PC-3 (cell line): ENCODE measurements around the gene ENTR1. TPM values are rescaled to one million over a fixed set of nuclear protein-coding genes. Genes with fewer than 3 reads are reported as not detected.

Experiments
- ATAC-seq: fragments of 200-7000 bp; cut with Tn5 transposase; 2 replicates; pipeline ENCODE4 v1.9.1; 2020; ENCODE audit warnings: mild to moderate bottlenecking, moderate library complexity
- BruUV-seq: library from RNA; stranded (reverse); fragments of 400-500 nt; replicated peaks from 2 replicates; lab custom pipeline; 2021; lab: Mats Ljungman, UMichigan
- CTCF ChIA-PET: fragments of 300-600 bp; sonication (Branson Sonifier 250); formaldehyde crosslinking; loops from one replicate; lab custom pipeline; 2022; ENCODE audit warnings: antibody characterized with exemption; lab: Charles Lee
- POLR2A ChIA-PET: fragments of 300-600 bp; sonication (Branson Sonifier 250); formaldehyde crosslinking; loops from one replicate; lab custom pipeline; 2022; ENCODE audit warnings: antibody characterized with exemption; ENCODE audit not compliant: unreplicated experiment; lab: Charles Lee
- DNase-seq: peaks from one replicate; pipeline ENCODE4 v3.0.0-alpha.2; 2015
- H2AFZ ChIP-seq: fragments of 300-600 bp; sonication (generic); 2 replicates; pipeline ENCODE4 v1.6.0; 2016; ENCODE audit warnings: antibody characterized with exemption, low read length
- H3F3A ChIP-seq: fragments of 300-600 bp; sonication (generic); one replicate; pipeline ENCODE4 v1.6.0; 2017; ENCODE audit warnings: antibody characterized with exemption, low read length, control low read depth, mild to moderate bottlenecking; ENCODE audit not compliant: unreplicated experiment
- H3K27ac ChIP-seq: fragments of 300-600 bp; sonication (generic); 2 replicates; pipeline ENCODE4 v1.5.1; 2016; ENCODE audit warnings: mild to moderate bottlenecking, low read length
- H3K27me3 ChIP-seq: fragments of 300-600 bp; sonication (generic); 2 replicates; pipeline ENCODE4 v1.6.1; 2016; ENCODE audit warnings: low read length, mixed read lengths
- H3K36me3 ChIP-seq: fragments of 300-600 bp; sonication (generic); 2 replicates; pipeline ENCODE4 v1.6.1; 2016; ENCODE audit warnings: low read depth, mixed run types, low read length, mixed read lengths
- H3K4me1 ChIP-seq: fragments of 300-600 bp; sonication (generic); 2 replicates; pipeline ENCODE4 v1.5.1; 2016; ENCODE audit warnings: low read length; ENCODE audit not compliant: insufficient read depth
- H3K4me2 ChIP-seq: fragments of 300-600 bp; sonication (generic); 2 replicates; pipeline ENCODE4 v1.6.0; 2016; ENCODE audit warnings: low read length
- H3K4me3 ChIP-seq: fragments of 300-600 bp; sonication (generic); 2 replicates; pipeline ENCODE4 v1.5.1; 2016; ENCODE audit warnings: mild to moderate bottlenecking, low read length, mixed read lengths
- H3K79me2 ChIP-seq: fragments of 300-600 bp; sonication (generic); 2 replicates; pipeline ENCODE4 v1.6.1; 2017; ENCODE audit warnings: low read length, mixed read lengths
- H3K9ac ChIP-seq: fragments of 300-600 bp; sonication (generic); 2 replicates; pipeline ENCODE4 v1.6.0; 2016; ENCODE audit warnings: mild to moderate bottlenecking, low read length
- H3K9me2 ChIP-seq: fragments of 300-600 bp; sonication (generic); replicated peaks from 2 replicates; pipeline ENCODE4 v1.6.1; 2016; ENCODE audit warnings: mixed run types, low read length, mixed read lengths
- H3K9me3 ChIP-seq: fragments of 300-600 bp; sonication (generic); 2 replicates; pipeline ENCODE4 v1.6.1; 2016; ENCODE audit warnings: low read length, mixed read lengths
- H4K20me1 ChIP-seq: fragments of 300-600 bp; sonication (generic); 2 replicates; pipeline ENCODE4 v1.6.1; 2016; ENCODE audit warnings: low read length, mixed read lengths
- EZH2 ChIP-seq: fragments of 300-600 bp; sonication (generic); IDR thresholded peaks from one replicate; pipeline ENCODE4 v1.6.1; 2017; ENCODE audit warnings: antibody characterized with exemption, mild to moderate bottlenecking, low read length; ENCODE audit not compliant: unreplicated experiment
- EZH2phosphoT487 ChIP-seq: fragments of 300-600 bp; sonication (generic); IDR thresholded peaks from 2 replicates; pipeline ENCODE4 v1.6.1; 2018; ENCODE audit warnings: mild to moderate bottlenecking, antibody characterized with exemption, low read length, borderline replicate concordance
- intact Hi-C: fragments of 100-400 bp; cut with micrococcal nuclease; formaldehyde crosslinking; loops from 2 replicates; pipeline ENCODE4 v1.9.0; 2023
- total RNA-seq: library from RNA; depleted of rRNA; stranded (reverse); fragments of >200 nt; gene quantifications from 2 replicates; pipeline ENCODE4 v1.2.3, GENCODE V29; 2014
- TF ChIP-seq, protein P1 (sequence below): fragments of 300-600 bp; sonication (generic); conservative IDR thresholded peaks from 2 replicates; pipeline ENCODE4 v1.5.1; 2017; ENCODE audit warnings: antibody characterized with exemption, low read depth, mild to moderate bottlenecking, low read length

ENTR1 gene
- total RNA-seq, 1 experiment from 2014 or later: 32.3 TPM

GRCh38 chr9:136402067-136402466 is 8.3 kb downstream of the ENTR1 start:
- Histone ChIP-seq H3K9me2 (no peaks in the 10 kb centered on the region), H4K20me1 (no peaks in the 10 kb centered on the region), H3K4me3 (no peak overlapping the region), H3K27me3 (no peaks in the 10 kb centered on the region), H3K9ac (no peak overlapping the region), H3K27ac (no peak overlapping the region), H3K4me2 (no peak overlapping the region), H3F3A (no peaks in the 10 kb centered on the region), H3K79me2 (peaks cover 23% of the 10 kb centered on the region), H3K36me3 (no peaks in the 10 kb centered on the region; the same call in 1 of the 2 replicates), H3K9me3 (no peaks in the 10 kb centered on the region), H2AFZ (no peak overlapping the region), H3K4me1 (peaks cover 12% of the 10 kb centered on the region)
- ATAC-seq (no peak), DNase-seq (no peak)
- POLR2A ChIA-PET: no interaction called here
- no TSS peak for BruUV-seq
- intact Hi-C loops: no loop called here
- TF ChIP-seq EZH2 (no peak), EZH2phosphoT487 (no peak)
- TF ChIP-seq, protein P1, sequence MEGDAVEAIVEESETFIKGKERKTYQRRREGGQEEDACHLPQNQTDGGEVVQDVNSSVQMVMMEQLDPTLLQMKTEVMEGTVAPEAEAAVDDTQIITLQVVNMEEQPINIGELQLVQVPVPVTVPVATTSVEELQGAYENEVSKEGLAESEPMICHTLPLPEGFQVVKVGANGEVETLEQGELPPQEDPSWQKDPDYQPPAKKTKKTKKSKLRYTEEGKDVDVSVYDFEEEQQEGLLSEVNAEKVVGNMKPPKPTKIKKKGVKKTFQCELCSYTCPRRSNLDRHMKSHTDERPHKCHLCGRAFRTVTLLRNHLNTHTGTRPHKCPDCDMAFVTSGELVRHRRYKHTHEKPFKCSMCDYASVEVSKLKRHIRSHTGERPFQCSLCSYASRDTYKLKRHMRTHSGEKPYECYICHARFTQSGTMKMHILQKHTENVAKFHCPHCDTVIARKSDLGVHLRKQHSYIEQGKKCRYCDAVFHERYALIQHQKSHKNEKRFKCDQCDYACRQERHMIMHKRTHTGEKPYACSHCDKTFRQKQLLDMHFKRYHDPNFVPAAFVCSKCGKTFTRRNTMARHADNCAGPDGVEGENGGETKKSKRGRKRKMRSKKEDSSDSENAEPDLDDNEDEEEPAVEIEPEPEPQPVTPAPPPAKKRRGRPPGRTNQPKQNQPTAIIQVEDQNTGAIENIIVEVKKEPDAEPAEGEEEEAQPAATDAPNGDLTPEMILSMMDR: no peak
- CTCF ChIA-PET: no interaction called here

- H2AFZ ChIP-seq: no peak overlapping the region
- BruUV-seq: no TSS peak
- ChIA-PET POLR2A (no interaction called here), CTCF (no interaction called here)
- H3K4me3 ChIP-seq: no peak overlapping the region
- no peak for ATAC-seq
- TF ChIP-seq EZH2: no peak
- TF ChIP-seq, protein P1: no peak
- TF ChIP-seq EZH2phosphoT487: no peak
- H3K79me2 ChIP-seq: peaks cover 23% of the 10 kb centered on the region
- no peaks in the 10 kb centered on the region for H3K27me3 ChIP-seq
- DNase-seq: no peak
- H3F3A ChIP-seq: no peaks in the 10 kb centered on the region
- peaks cover 3% of the 10 kb centered on the region; the same call in 1 of the 2 replicates for H3K36me3 ChIP-seq
- no peak overlapping the region for H3K27ac ChIP-seq
- H3K4me1 ChIP-seq: peaks cover 12% of the 10 kb centered on the region
- H3K9me3 ChIP-seq: no peaks in the 10 kb centered on the region
- H3K9ac ChIP-seq: no peak overlapping the region
- no peak overlapping the region for H3K4me2 ChIP-seq
- no peaks in the 10 kb centered on the region for H4K20me1 ChIP-seq
- intact Hi-C loops: loop anchor here (2.0 kb wide), 1 partner anchor 63 kb away; no protein-coding TSS in a partner anchor
- no peaks in the 10 kb centered on the region for H3K9me2 ChIP-seq
Observed at GRCh38 chr9:136401173-136401922, 9.1 kb downstream of the ENTR1 start.
